IMR-90 (cell line): Measurements from ENCODE around the gene SCAANT1. TPM values are rescaled to one million over a fixed set of nuclear protein-coding genes. Genes with fewer than 3 reads are reported as not detected.

Source experiments
- ATAC-seq: fragments of 200-7000 bp; cut with Tn5 transposase; 2 replicates; pipeline ENCODE4 v1.9.1; 2020; ENCODE audit warnings: low read depth, mild to moderate bottlenecking, moderate library complexity
- Bru-seq: library from RNA; stranded (reverse); fragments of 400-500 nt; gene quantifications from one replicate; lab custom pipeline; 2021; lab: Mats Ljungman, UMichigan
- BruChase-seq, 2 experiments: library from RNA; stranded (reverse); fragments of 400-500 nt; gene quantifications; one replicate each; lab custom pipeline; 2021; lab: Mats Ljungman, UMichigan
- BruUV-seq: library from RNA; stranded (reverse); fragments of 400-500 nt; replicated peaks from 2 replicates; lab custom pipeline; 2021; lab: Mats Ljungman, UMichigan
- CTCF ChIA-PET: fragments of 300-600 bp; formaldehyde crosslinking; extraction: SDS; loops from one replicate; lab custom pipeline; 2021; ENCODE audit warnings: antibody characterized with exemption; lab: Yijun Ruan, JAX
- POLR2A ChIA-PET: fragments of 300-600 bp; sonication (Branson Sonifier 250); formaldehyde crosslinking; loops from one replicate; lab custom pipeline; 2022; ENCODE audit warnings: antibody characterized with exemption; ENCODE audit not compliant: unreplicated experiment; lab: Charles Lee
- DNase-seq: peaks from one replicate; pipeline ENCODE4 v3.0.0; 2013
- H2AFZ ChIP-seq: replicated peaks from 2 replicates; pipeline ENCODE3; 2013; ENCODE audit warnings: low read length, mild to moderate bottlenecking; ENCODE audit not compliant: poor library complexity
- H2AK5ac ChIP-seq: 2 replicates; pipeline ENCODE4 v1.6.1; 2013; ENCODE audit warnings: low read depth, low read length, inconsistent platforms
- H2AK9ac ChIP-seq: replicated peaks from 2 replicates; pipeline ENCODE3; 2013; ENCODE audit warnings: mild to moderate bottlenecking, low read depth, low read length, moderate library complexity; ENCODE audit not compliant: poor library complexity
- H2BK120ac ChIP-seq: 2 replicates; pipeline ENCODE4 v1.6.1; 2013; ENCODE audit warnings: low read depth, low read length, inconsistent platforms
- H2BK15ac ChIP-seq: 3 replicates; pipeline ENCODE4 v1.6.1; 2013; ENCODE audit warnings: low read depth, low read length, inconsistent platforms
- H2BK20ac ChIP-seq: 2 replicates; pipeline ENCODE4 v1.6.1; 2013; ENCODE audit warnings: low read depth, mild to moderate bottlenecking, inconsistent platforms, low read length, moderate library complexity
- H2BK5ac ChIP-seq: 2 replicates; pipeline ENCODE4 v1.6.1; 2013; ENCODE audit warnings: mild to moderate bottlenecking, low read depth, low read length, inconsistent platforms; ENCODE audit not compliant: poor library complexity, severe bottlenecking
- H3K14ac ChIP-seq: replicated peaks from 2 replicates; pipeline ENCODE4 v1.6.1; 2013; ENCODE audit warnings: low read depth, low read length, inconsistent platforms
- H3K18ac ChIP-seq: 2 replicates; pipeline ENCODE4 v1.6.1; 2013; ENCODE audit warnings: low read depth, low read length, control low read depth
- H3K23ac ChIP-seq: 2 replicates; pipeline ENCODE4 v1.6.1; 2013; ENCODE audit warnings: low read depth, low read length, inconsistent platforms
- H3K27ac ChIP-seq: 2 replicates; pipeline ENCODE4 v1.5.1; 2013; ENCODE audit warnings: mild to moderate bottlenecking, control low read depth, low read length; ENCODE audit not compliant: insufficient read depth
- H3K27me3 ChIP-seq: 2 replicates; pipeline ENCODE4 v1.6.1; 2013; ENCODE audit warnings: low read length; ENCODE audit not compliant: control insufficient read depth, insufficient read depth
- H3K36me3 ChIP-seq: 2 replicates; pipeline ENCODE4 v1.6.1; 2013; ENCODE audit warnings: low read length, mixed read lengths; ENCODE audit not compliant: control insufficient read depth, insufficient read depth
- H3K4ac ChIP-seq: 2 replicates; pipeline ENCODE4 v1.6.1; 2013; ENCODE audit warnings: low read depth, low read length, inconsistent platforms
- H3K4me1 ChIP-seq: 2 replicates; pipeline ENCODE4 v1.6.1; 2013; ENCODE audit warnings: low read length, mixed read lengths; ENCODE audit not compliant: control insufficient read depth, insufficient read depth
- H3K4me2 ChIP-seq: 2 replicates; pipeline ENCODE4 v1.6.1; 2013; ENCODE audit warnings: low read depth, mild to moderate bottlenecking, control low read depth, low read length, moderate library complexity
- H3K4me3 ChIP-seq: 2 replicates; pipeline ENCODE4 v1.5.1; 2013; ENCODE audit warnings: low read depth, mild to moderate bottlenecking, control low read depth, low read length, moderate library complexity; ENCODE audit not compliant: insufficient read depth
- H3K56ac ChIP-seq: 2 replicates; pipeline ENCODE4 v1.6.1; 2013; ENCODE audit warnings: low read length, inconsistent platforms; ENCODE audit not compliant: insufficient read depth; ENCODE audit errors: extremely low read depth
- H3K79me1 ChIP-seq, 2 experiments: 2 replicates each; pipeline ENCODE4 v1.6.1; 2013; ENCODE audit warnings: low read length in 2 of 2, inconsistent platforms in 1 of 2, low read depth in 1 of 2
- H3K9ac ChIP-seq: 2 replicates; pipeline ENCODE4 v1.6.1; 2013; ENCODE audit warnings: low read depth, low read length, control low read depth
- H3K9me1 ChIP-seq: 2 replicates; pipeline ENCODE4 v1.6.1; 2013; ENCODE audit warnings: low read length, inconsistent platforms; ENCODE audit not compliant: insufficient read depth
- H3K9me3 ChIP-seq: 2 replicates; pipeline ENCODE4 v1.6.1; 2013; ENCODE audit warnings: low read length; ENCODE audit not compliant: control insufficient read depth, insufficient read depth
- H4K20me1 ChIP-seq: 2 replicates; pipeline ENCODE4 v1.6.1; 2013; ENCODE audit warnings: low read length, inconsistent platforms; ENCODE audit not compliant: insufficient read depth
- H4K5ac ChIP-seq: 2 replicates; pipeline ENCODE4 v1.6.1; 2013; ENCODE audit warnings: mild to moderate bottlenecking, low read depth, low read length, control low read depth
- H4K8ac ChIP-seq, 2 experiments: 2 replicates each; pipeline ENCODE4 v1.6.1; 2013; ENCODE audit warnings: low read depth in 2 of 2, low read length in 2 of 2, control low read depth in 1 of 2, inconsistent platforms in 1 of 2
- H4K91ac ChIP-seq: 2 replicates; pipeline ENCODE4 v1.6.1; 2013; ENCODE audit warnings: low read depth, low read length, inconsistent platforms; ENCODE audit not compliant: insufficient read depth
- BHLHE40 ChIP-seq: fragments of 150-350 bp; IDR thresholded peaks from 2 replicates; pipeline ENCODE4 v1.6.1; 2016; ENCODE audit warnings: mild to moderate bottlenecking, low read depth, low read length
- CHD1 ChIP-seq: IDR thresholded peaks from 2 replicates; pipeline ENCODE4 v1.6.1; 2012; ENCODE audit warnings: low read depth, low read length, improper control_type of control experiment
- MAFK ChIP-seq: IDR thresholded peaks from 2 replicates; pipeline ENCODE4 v1.6.1; 2012; ENCODE audit warnings: low read depth, low read length, improper control_type of control experiment
- MAZ ChIP-seq: IDR thresholded peaks from 2 replicates; pipeline ENCODE4 v1.6.1; 2012; ENCODE audit warnings: low read depth, mild to moderate bottlenecking, low read length, improper control_type of control experiment, moderate library complexity, borderline replicate concordance
- MXI1 ChIP-seq: IDR thresholded peaks from 2 replicates; pipeline ENCODE4 v1.6.1; 2012; ENCODE audit warnings: low read depth, mild to moderate bottlenecking, low read length, moderate library complexity, borderline replicate concordance
- RAD21 ChIP-seq: IDR thresholded peaks from 2 replicates; pipeline ENCODE4 v1.6.1; 2012; ENCODE audit warnings: low read length, improper control_type of control experiment
- RCOR1 ChIP-seq: IDR thresholded peaks from 2 replicates; pipeline ENCODE4 v1.6.1; 2012; ENCODE audit warnings: mild to moderate bottlenecking, low read length, improper control_type of control experiment; ENCODE audit not compliant: insufficient replicate concordance
- RFX5 ChIP-seq: IDR thresholded peaks from 2 replicates; pipeline ENCODE4 v1.8.0; 2012; ENCODE audit warnings: low read depth, mild to moderate bottlenecking, low read length, moderate library complexity
- WGBS, 2 experiments: methylation state at CpG; one replicate each; pipeline versions ENCODE4 v1.1.5 to v1.1.7; 2013; ENCODE audit warnings: missing lambda C conversion rate in 2 of 2; ENCODE audit not compliant: insufficient read length in 1 of 2; ENCODE audit errors: extremely low coverage in 2 of 2; 5-methylcytosine and 5-hydroxymethylcytosine counted together
- dilution Hi-C: fragments of 300-500 bp; cut with HindIII; formaldehyde crosslinking; loops from one replicate; pipeline ENCODE4 v1.14.3; 2018; ENCODE audit warnings: low sequenced_read_pairs; ENCODE audit not compliant: unreplicated experiment
- in situ Hi-C: fragments of 300-500 bp; cut with MboI; formaldehyde crosslinking; loops from 3 replicates; pipeline ENCODE4 v1.14.3; 2019; ENCODE audit warnings: low sequenced_read_pairs, inconsistent platforms, mixed read lengths
- intact Hi-C: fragments of 100-400 bp; cut with micrococcal nuclease; formaldehyde crosslinking; loops from 2 replicates; pipeline ENCODE4 v1.10.0; 2022
- long read RNA-seq: library from polyadenylated mRNA; unstranded; transcript quantifications from one replicate; pipeline ENCODE4 v2.0.0, GENCODE V29; 2021; ENCODE audit not compliant: unreplicated experiment
- polyA plus RNA-seq, 3 experiments: library from polyadenylated mRNA; depleted of rRNA; stranded (reverse); fragments of >200 nt; gene quantifications; 2 replicates each; pipeline ENCODE4 v1.2.3, GENCODE V29; 2012; ENCODE audit warnings: low replicate concordance in 1 of 3
- total RNA-seq: library from RNA; depleted of rRNA; stranded (reverse); fragments of >200 nt; gene quantifications from 2 replicates; pipeline ENCODE4 v1.2.3, GENCODE V29; 2012; rRNA removed
- TF ChIP-seq, protein P1 (sequence below): fragments of 150-350 bp; IDR thresholded peaks from 2 replicates; pipeline ENCODE4 v1.6.1; 2016; ENCODE audit warnings: low read depth, mild to moderate bottlenecking, low read length, moderate library complexity, borderline replicate concordance
- TF ChIP-seq, protein P2 (sequence below): fragments of 150-350 bp; IDR thresholded peaks from 2 replicates; pipeline ENCODE4 v1.6.1; 2017; ENCODE audit warnings: mild to moderate bottlenecking, antibody characterized with exemption, low read length, low read depth

SCAANT1 gene
- total RNA-seq = not detected in 2 replicates
- not detected in 2 replicates for polyA plus RNA-seq (2012; rRNA removed)
- polyA plus RNA-seq (2012; cell fraction: cytosol; rRNA removed) = not detected in 2 replicates
- not detected in 2 replicates for polyA plus RNA-seq (2012; cell fraction: nucleus; rRNA removed; ENCODE audit: low replicate concordance)
- not detected for Bru-seq, nascent RNA
- BruChase-seq, experiment 1, labeled RNA remaining after a 6-hour chase = not detected
- BruChase-seq, experiment 2, labeled RNA remaining after a 2-hour chase = not detected
- long read RNA-seq = 0 reads

- in situ Hi-C loops = no loop called here
- H3K14ac ChIP-seq = peak within 1 kb of the TSS; percentile 91
- peak within 1 kb of the TSS; percentile 71 for H4K91ac ChIP-seq
- peak within 1 kb of the TSS; percentile 35; the same call in 1 of the 2 replicates for H3K56ac ChIP-seq
- peak within 1 kb of the TSS; percentile 95 for H3K23ac ChIP-seq
- H2AK5ac ChIP-seq = peak within 1 kb of the TSS; percentile 83
- peak within 1 kb of the TSS; percentile 88 for H3K18ac ChIP-seq
- no peak within 1 kb of the TSS for H2BK20ac ChIP-seq
- dilution Hi-C loops = no loop called here
- peaks cover 20 to 73% of the 10 kb centered on the region in 2 experiments for H3K79me1 ChIP-seq
- H3K4ac ChIP-seq = peak within 1 kb of the TSS; percentile 90
- ATAC-seq = peak; percentile 86
- BruUV-seq = no TSS peak
- H2BK120ac ChIP-seq = peak within 1 kb of the TSS; percentile 68; the same call in 1 of the 2 replicates
- H4K5ac ChIP-seq = peak within 1 kb of the TSS; percentile 69; the same call in 1 of the 2 replicates
- peak within 1 kb of the TSS; percentile 95 for H2AFZ ChIP-seq
- H2BK5ac ChIP-seq = peak within 1 kb of the TSS; percentile 96
- no peaks in the 10 kb centered on the region for H3K27me3 ChIP-seq
- intact Hi-C loops = loop anchor here (1.0 to 5.0 kb wide), 4 partner anchors 35 to 590 kb away; no protein-coding TSS in a partner anchor
- H3K9me1 ChIP-seq = no peaks in the 10 kb centered on the region
- peak within 1 kb of the TSS; percentile 97 for H3K27ac ChIP-seq
- POLR2A ChIA-PET = no interaction called here
- peaks cover 18% of the 10 kb centered on the region; the same call in 1 of the 2 replicates for H4K20me1 ChIP-seq
- peak within 1 kb of the TSS; percentile 98 for H3K9ac ChIP-seq
- 0% methylated on average over 20 of the region's 115 CpGs; no CpG with 5 or more reads in 1 of the 2 experiments for WGBS, 2 experiments
- peak within 1 kb of the TSS; percentile 98 for H3K4me3 ChIP-seq
- no peaks in the 10 kb centered on the region for H3K9me3 ChIP-seq
- peaks cover 6% of the 10 kb centered on the region for H3K36me3 ChIP-seq
- peak within 1 kb of the TSS; percentile 91 for H2AK9ac ChIP-seq
- CTCF ChIA-PET = interaction anchor here (0.5 to 1.0 kb wide), 2 partner anchors 14 to 23 kb away, joined by 3 read pairs; no protein-coding TSS in a partner anchor
- H3K4me1 ChIP-seq = peaks cover 7% of the 10 kb centered on the region
- 0 out of 3 replicates have a peak within 1 kb of the TSS, but pooled peaks have one; percentile 15 for H2BK15ac ChIP-seq
- peak within 1 kb of the TSS; percentile 55 to 72; a peak in 1 of 4 replicates for H4K8ac ChIP-seq
- peak; percentile 90 for DNase-seq
- H3K4me2 ChIP-seq = peak within 1 kb of the TSS; percentile 100
- TF ChIP-seq MXI1 = no peak
- TF ChIP-seq, protein P1, sequence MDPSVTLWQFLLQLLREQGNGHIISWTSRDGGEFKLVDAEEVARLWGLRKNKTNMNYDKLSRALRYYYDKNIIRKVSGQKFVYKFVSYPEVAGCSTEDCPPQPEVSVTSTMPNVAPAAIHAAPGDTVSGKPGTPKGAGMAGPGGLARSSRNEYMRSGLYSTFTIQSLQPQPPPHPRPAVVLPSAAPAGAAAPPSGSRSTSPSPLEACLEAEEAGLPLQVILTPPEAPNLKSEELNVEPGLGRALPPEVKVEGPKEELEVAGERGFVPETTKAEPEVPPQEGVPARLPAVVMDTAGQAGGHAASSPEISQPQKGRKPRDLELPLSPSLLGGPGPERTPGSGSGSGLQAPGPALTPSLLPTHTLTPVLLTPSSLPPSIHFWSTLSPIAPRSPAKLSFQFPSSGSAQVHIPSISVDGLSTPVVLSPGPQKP = no peak
- TF ChIP-seq RFX5 = no peak
- TF ChIP-seq RCOR1 = no peak
- TF ChIP-seq RAD21 = no peak; the same call in 1 of the 2 replicates
- peak; percentile 20; the same call in 1 of the 2 replicates for TF ChIP-seq BHLHE40
- TF ChIP-seq MAZ = peak; percentile 78
- TF ChIP-seq CHD1 = peak; percentile 37; the same call in 1 of the 2 replicates
- TF ChIP-seq, protein P2, sequence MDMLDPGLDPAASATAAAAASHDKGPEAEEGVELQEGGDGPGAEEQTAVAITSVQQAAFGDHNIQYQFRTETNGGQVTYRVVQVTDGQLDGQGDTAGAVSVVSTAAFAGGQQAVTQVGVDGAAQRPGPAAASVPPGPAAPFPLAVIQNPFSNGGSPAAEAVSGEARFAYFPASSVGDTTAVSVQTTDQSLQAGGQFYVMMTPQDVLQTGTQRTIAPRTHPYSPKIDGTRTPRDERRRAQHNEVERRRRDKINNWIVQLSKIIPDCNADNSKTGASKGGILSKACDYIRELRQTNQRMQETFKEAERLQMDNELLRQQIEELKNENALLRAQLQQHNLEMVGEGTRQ = no peak
- no peak for TF ChIP-seq MAFK
Observed at GRCh38 chr3:63911873-63912767, at the start of gene SCAANT1. TSS of gene SCAANT1 (minus strand) at chr3:63912383.
